SJSA1 (cell line): Measurements from ENCODE around the gene GLG1. TPM values are rescaled to one million over a fixed set of nuclear protein-coding genes. Genes with fewer than 3 reads are reported as not detected.
"Not testable (repeated sequence)": the region's sequence is repeated elsewhere in the genome, so short reads cannot be mapped to it uniquely, and the experiment has no call there.

ENCODE experiments used
- DNase-seq, 2 experiments: peaks; one replicate each; pipeline ENCODE4 v3.0.0-alpha.2; 2015 to 2020; ENCODE audit warnings: low spot score in 2 of 2, low read depth in 1 of 2
- H3K27ac ChIP-seq: fragments of 250-450 bp; sonication (Bioruptor Pico); 2 replicates; pipeline ENCODE4 v1.5.1; 2020; ENCODE audit warnings: mild to moderate bottlenecking, moderate library complexity
- H3K27me3 ChIP-seq: fragments of 250-450 bp; sonication (Bioruptor Pico); replicated peaks from 2 replicates; pipeline ENCODE4 v1.5.1; 2020; ENCODE audit warnings: mild to moderate bottlenecking, moderate library complexity
- H3K36me3 ChIP-seq: fragments of 250-450 bp; sonication (Bioruptor Pico); 2 replicates; pipeline ENCODE4 v1.5.1; 2020; ENCODE audit warnings: mild to moderate bottlenecking
- H3K4me1 ChIP-seq: fragments of 250-450 bp; sonication (Bioruptor Pico); replicated peaks from 2 replicates; pipeline ENCODE4 v1.6.1; 2021; ENCODE audit warnings: mild to moderate bottlenecking
- H3K4me3 ChIP-seq: fragments of 250-450 bp; sonication (Bioruptor Pico); 2 replicates; pipeline ENCODE4 v1.5.1; 2020; ENCODE audit warnings: mild to moderate bottlenecking
- H3K9me3 ChIP-seq: fragments of 250-450 bp; sonication (Bioruptor Pico); replicated peaks from 2 replicates; pipeline ENCODE4 v1.5.1; 2020; ENCODE audit warnings: mild to moderate bottlenecking
- total RNA-seq: library from RNA; depleted of rRNA; stranded (reverse); fragments of >200 nt; shearing (Covaris generic); gene quantifications from 2 replicates; pipeline ENCODE4 v1.2.3, GENCODE V29; 2014

GLG1 gene
- total RNA-seq, 1 experiment from 2014 or later = 78.5 TPM

DNA sequence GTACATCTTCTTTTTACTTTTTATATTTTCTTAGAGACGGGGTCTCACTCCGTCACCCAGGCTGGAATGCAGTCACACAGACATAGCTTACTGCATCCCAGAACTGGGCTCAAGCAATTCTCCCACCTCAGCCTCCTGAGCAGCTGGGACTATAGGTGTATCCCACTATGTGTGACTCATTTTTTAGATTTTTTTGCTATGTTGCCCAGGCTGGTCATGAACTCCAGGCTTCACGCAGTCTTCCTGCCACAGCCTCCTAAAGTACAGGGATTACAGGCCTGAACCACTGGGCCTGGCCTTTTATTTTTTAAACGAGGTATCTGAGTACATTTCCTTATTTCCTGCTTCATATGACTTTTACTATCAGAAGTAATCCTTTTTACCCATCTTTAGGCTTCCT lies 48.0 kb downstream of the GLG1 start:
- H3K9me3 ChIP-seq = no peaks in the 10 kb centered on the region
- H3K27ac ChIP-seq = no peak overlapping the region
- H3K36me3 ChIP-seq = 0 out of 2 replicates have a peak, but pooled peaks cover 6% of the 10 kb centered on the region
- H3K4me3 ChIP-seq = no peak overlapping the region
- no peak for DNase-seq
- no peaks in the 10 kb centered on the region for H3K27me3 ChIP-seq
- peaks cover 13% of the 10 kb centered on the region for H3K4me1 ChIP-seq

DNA sequence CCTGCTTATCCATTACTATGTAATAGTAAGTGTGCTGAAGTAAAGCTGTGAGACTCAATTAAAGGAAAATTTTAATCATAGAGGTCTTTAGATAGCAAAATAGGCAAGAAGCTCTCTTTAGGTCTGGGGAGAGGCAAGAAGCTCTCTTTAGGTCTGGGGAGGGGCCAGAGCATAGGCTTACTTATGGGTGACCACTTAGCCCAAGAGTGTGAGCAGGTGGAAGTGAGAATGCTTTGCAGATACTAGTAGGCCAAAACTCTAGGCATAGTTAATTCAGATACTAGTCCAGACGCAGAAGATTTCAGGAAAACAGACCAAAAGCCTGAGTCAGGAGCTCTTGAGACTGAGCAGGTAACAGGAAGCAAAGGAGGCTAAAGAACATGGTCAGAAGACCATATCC lies 49.6 kb downstream of the GLG1 start:
- Histone ChIP-seq H3K36me3 (0 out of 2 replicates have a peak, but pooled peaks cover 3% of the 10 kb centered on the region), H3K4me3 (no peak overlapping the region), H3K27me3 (no peaks in the 10 kb centered on the region), H3K4me1 (peaks cover 11% of the 10 kb centered on the region), H3K9me3 (no peaks in the 10 kb centered on the region), H3K27ac (no peak overlapping the region)
- no peak for DNase-seq

DNA sequence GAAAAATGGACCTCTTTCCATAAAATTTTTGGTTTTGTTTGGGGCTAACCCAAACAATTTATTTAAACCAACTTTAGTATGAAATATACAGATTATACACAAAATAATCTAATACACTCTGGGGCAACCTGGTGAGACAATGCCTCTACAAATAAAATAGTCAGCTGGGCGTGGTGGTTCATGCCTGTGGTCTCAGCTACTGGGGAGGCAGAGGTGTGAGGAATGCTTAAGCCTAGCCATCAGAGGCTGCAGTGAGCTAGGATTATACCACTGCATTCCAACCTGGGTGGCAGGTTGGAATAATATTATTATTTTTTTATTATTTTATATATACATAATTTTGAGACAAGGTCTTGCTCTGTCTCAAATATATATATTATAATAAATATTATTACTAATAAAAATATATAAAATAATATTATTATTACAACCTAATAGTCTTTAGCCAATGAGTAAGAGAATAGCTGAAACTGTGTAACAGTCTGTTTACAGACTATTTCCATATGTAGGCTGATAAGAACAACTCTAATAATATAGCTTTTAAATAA lies 50.5 kb downstream of the GLG1 start:
- peak; percentile 40 to 65 for DNase-seq
- Histone ChIP-seq H3K9me3 (no peaks in the 10 kb centered on the region), H3K27me3 (no peaks in the 10 kb centered on the region), H3K4me3 (no peak overlapping the region), H3K27ac (no peak overlapping the region; the same call in 1 of the 2 replicates), H3K4me1 (peaks cover 11% of the 10 kb centered on the region), H3K36me3 (0 out of 2 replicates have a peak, but pooled peaks cover 3% of the 10 kb centered on the region)

DNA sequence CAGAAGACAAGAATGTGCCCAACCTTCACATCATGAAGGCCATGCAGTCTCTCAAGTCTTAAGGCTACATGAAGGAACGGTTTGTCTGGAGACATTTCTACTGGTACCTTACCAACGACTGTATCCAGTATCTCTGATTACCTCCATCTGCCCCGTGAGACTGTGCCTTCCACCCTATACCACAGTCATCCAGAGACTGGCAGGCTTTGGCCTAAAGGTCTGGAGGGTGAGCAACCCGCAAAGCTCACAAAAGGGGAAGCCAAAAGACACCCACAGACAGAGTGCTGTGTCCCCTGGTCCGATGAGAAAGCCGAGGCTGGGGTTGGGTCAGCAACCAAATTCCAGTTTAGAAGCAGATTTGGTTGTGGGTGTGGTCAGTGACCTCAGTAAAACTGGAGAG lies 54.6 kb downstream of the GLG1 start:
- DNase-seq, H3K9me3 ChIP-seq, H3K4me3 ChIP-seq, H3K27me3 ChIP-seq, H3K36me3 ChIP-seq, H3K27ac ChIP-seq: not testable (repeated sequence)
- H3K4me1 ChIP-seq = peaks cover 11% of the 10 kb centered on the region

DNA sequence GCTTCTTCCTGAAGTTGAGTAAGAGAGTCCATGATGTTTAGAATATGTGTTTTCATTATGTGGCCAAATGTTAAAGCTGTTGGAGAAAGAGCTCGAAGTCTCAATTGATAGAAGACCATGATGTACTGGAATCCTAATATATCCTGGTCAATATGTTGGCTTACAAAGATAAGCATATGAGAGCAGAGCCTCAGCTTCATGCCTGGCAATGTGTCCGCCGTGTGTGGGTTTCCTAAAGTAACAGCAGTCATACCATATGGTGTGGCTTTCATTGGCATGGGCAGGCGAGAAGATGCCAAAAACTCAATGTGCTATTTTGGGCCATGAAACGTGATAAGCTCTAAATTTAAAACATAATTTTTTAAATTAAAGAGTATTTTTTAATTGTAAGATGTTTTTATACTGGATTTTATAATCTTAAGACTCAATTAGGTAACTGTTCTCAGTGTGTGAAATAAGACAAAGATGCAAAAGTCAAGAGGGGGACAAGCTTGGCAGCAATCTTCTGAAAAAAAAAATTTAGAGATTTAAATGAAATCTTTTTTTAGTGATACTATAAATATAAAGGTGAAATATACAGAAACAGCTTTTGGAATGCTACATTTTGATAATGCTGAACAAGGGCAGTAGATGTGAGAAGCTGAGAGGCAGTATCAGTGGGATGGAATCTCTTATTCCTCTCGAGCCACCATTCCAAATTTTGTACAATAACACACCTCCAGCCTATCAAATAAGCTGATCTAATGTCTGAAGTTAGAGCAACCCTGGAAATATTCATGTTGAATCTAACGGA lies 56.5 kb downstream of the GLG1 start:
- H3K36me3 ChIP-seq, H3K4me3 ChIP-seq, H3K27ac ChIP-seq, H3K4me1 ChIP-seq, DNase-seq, H3K27me3 ChIP-seq, H3K9me3 ChIP-seq: not testable (repeated sequence)

DNA sequence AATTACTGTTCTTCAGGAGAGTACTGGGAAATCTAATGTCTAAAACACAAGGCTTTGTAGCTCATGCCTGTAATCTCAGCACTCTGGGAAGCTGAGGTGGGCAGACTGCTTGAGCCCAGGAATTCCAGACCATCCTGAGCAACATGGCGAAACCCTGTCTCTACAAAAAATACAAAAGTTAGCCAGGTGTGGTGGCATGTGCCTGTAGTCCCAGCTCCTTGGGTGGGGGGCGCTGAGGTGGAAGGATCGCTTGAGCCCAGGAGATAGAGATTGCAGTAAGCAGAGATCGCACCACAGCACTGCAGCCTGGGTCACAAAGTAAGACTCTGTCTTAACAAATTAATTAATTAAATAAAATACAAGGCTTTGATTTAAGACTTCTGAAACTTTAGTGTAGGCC lies 60.8 kb downstream of the GLG1 start:
- not testable (repeated sequence) for H3K27me3 ChIP-seq, H3K9me3 ChIP-seq, H3K27ac ChIP-seq, H3K36me3 ChIP-seq, H3K4me3 ChIP-seq, DNase-seq, H3K4me1 ChIP-seq

DNA sequence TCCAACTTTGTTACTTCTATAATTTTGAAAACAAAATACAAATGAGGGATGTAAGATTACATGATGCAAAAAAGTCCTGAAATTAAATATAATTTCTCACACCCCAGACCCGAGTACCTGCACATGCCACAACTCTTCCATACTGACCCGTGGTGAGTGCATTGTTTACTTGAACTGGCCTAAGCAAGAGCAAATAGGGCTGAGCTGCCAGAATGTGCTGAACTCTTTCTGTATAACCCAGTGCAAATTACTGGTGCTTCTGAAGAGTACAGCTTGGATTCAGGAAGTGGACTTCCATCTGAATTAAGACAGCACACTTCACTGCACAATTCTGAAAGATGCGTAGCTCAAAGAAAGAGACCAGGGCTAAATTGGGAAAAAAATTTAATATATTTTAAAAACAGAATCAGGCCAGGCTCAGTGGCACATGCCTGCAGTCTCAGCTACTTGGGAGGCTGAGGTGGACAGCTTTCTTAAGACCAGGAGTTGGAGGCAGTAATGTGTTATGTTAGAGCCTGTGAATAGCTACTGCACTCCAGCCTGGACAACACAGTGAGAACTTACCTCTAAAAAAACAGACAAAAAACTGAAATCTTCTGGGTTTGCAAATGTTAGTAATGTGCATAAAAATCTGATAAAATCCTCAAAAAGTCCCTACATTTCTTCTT lies 63.9 kb downstream of the GLG1 start:
- H3K9me3 ChIP-seq, H3K36me3 ChIP-seq, H3K27ac ChIP-seq, H3K27me3 ChIP-seq, H3K4me3 ChIP-seq, H3K4me1 ChIP-seq, DNase-seq: not testable (repeated sequence)

DNA sequence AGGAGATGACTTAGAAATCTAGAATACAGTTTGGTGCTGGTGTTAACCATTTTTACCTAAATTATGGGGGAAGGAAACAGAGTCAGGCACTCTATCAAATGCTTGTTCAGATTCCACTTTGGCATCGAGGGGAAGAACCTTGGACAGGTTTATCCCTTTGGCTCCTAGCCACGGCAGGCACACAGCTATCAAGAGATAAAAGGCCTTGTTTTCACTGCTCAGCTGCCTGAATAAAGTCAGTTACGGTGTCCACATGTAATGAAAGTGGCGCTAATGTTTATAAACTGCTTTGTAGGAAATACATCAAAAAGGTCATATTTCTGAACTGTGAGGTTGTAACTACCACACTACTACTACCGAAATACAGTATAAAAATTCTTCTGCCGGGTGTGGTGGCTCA lies 66.3 kb downstream of the GLG1 start:
- not testable (repeated sequence) for H3K4me3 ChIP-seq, H3K36me3 ChIP-seq, H3K27ac ChIP-seq, H3K27me3 ChIP-seq, DNase-seq, H3K4me1 ChIP-seq, H3K9me3 ChIP-seq

DNA sequence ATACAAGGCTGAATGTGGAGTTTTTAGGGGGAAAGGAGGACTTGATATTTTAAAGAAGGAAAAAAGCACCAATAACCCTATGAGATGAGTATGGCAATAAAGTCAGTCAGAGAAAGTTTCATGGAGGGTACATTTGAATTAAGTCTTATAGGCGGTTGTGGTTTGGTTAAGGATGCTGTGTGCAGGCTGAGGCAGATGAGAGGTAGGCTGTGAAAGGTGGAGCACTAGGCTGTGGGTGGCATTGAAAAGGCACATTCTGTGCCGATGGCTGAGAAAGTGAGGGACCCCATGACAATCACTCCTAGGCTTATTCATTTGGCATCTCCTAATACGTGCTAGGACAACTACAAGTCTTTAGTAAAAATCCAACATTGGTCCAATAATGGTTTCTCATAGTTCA lies 68.1 kb downstream of the GLG1 start:
- not testable (repeated sequence) for H3K4me1 ChIP-seq, H3K27ac ChIP-seq, H3K9me3 ChIP-seq, DNase-seq, H3K36me3 ChIP-seq, H3K27me3 ChIP-seq, H3K4me3 ChIP-seq

DNA sequence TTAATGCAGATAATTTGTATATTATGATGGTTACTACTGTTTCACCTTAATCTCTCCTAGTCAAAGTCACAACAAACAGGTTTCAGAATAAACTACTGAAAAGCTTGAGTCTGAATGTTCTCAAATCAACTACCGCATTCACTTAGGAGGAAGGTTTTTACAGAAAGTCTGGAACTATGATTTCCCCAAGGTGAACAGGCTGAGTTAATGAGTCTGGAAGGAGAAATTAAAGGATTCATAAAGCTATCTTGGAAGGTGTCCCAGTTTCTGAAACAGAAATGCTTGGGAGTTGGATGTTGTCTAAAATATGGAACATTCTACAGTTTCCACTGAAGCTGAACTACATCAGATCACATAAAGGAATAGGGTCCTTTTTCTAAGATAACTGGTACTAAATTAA lies 69.2 kb downstream of the GLG1 start:
- not testable (repeated sequence) for H3K9me3 ChIP-seq, H3K4me1 ChIP-seq, H3K27ac ChIP-seq, DNase-seq, H3K4me3 ChIP-seq, H3K27me3 ChIP-seq, H3K36me3 ChIP-seq

DNA sequence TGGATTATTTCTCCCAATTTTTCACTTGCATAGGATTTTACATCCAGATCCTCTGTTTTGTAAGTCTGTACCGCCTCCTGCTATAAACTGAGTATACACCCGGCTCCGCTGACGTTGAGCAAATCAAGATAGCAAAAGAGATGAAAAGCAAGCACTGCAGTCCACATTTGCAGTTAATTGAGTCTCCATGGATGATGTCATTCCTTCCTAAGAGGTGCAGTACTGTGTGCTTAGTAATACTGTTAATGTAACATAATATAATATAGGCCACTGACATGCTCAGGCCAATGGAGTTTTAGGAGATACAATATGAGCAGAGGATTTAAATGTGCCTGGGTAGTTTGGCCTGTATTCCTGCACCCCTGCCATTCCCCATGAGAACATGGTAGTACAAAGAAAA lies 72.3 kb downstream of the GLG1 start:
- not testable (repeated sequence) for H3K27ac ChIP-seq, H3K4me1 ChIP-seq, H3K9me3 ChIP-seq, DNase-seq, H3K36me3 ChIP-seq, H3K27me3 ChIP-seq, H3K4me3 ChIP-seq

DNA sequence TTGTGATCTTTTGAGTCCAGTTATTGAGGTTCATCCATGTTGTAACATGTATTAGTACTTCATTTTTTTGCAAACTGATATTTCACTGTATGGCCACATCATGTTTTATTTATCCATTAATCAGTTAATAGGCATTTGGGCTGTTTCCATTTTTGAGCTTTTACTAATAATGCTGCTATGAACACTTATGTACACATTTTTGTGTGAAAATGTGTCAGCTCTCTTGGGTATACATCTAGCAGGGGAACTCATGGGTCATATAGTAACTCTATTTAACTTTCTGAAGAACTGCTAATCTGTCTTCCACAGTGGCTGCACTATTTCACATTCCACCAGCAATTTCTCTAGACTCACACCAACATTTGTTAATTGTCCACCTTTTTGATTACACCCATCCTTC lies 82.0 kb downstream of the GLG1 start:
- no peak for DNase-seq
- no peak overlapping the region for H3K27ac ChIP-seq
- H3K4me3 ChIP-seq = no peak overlapping the region
- peaks cover 10% of the 10 kb centered on the region; the same call in 1 of the 2 replicates for H3K4me1 ChIP-seq
- peaks cover 18% of the 10 kb centered on the region for H3K36me3 ChIP-seq
- H3K27me3 ChIP-seq = no peaks in the 10 kb centered on the region
- H3K9me3 ChIP-seq = no peaks in the 10 kb centered on the region

DNA sequence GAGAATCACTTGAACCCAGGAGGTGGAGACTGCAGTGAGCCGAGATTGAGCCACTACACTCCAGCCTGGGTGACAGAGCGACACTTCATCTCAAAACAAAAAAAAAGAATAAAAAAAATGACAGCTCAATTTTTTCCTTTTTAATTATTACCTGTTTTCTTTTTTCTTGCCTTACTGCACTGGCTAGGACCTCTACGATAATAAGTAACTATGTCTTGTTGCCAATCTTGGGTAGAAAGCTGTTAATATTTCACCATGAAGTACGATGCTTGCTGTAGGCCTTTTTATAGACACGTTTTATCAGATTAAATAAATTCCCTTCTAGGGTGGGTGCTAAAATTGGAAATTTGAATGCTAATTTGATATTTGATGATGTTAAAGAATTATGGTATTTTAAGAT lies 82.8 kb downstream of the GLG1 start:
- H3K4me3 ChIP-seq = no peak overlapping the region
- DNase-seq = no peak
- peaks cover 21% of the 10 kb centered on the region for H3K36me3 ChIP-seq
- H3K9me3 ChIP-seq = no peaks in the 10 kb centered on the region
- no peaks in the 10 kb centered on the region for H3K27me3 ChIP-seq
- H3K27ac ChIP-seq = no peak overlapping the region
- peaks cover 10% of the 10 kb centered on the region; the same call in 1 of the 2 replicates for H3K4me1 ChIP-seq

DNA sequence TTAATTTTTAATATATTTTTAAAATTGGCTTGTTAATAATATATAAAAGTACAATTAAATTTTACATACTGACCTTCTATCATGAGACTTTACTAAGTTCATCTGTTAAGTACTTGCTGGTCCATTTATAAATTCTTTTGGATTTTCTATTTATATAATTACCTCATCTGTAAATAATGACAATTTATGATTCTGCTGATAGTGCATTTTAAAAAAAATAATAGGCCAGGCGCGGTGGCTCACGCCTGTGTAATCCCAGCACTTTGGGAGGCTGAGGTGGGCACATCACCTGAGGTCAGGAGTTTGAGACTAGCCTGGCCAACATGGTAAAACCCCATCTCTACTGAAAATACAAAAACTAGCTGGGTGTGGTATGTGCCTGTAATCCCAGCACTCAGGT lies 83.2 kb downstream of the GLG1 start:
- DNase-seq, H3K9me3 ChIP-seq, H3K27me3 ChIP-seq, H3K27ac ChIP-seq, H3K4me3 ChIP-seq: not testable (repeated sequence)
- Histone ChIP-seq H3K4me1 (peaks cover 10% of the 10 kb centered on the region; the same call in 1 of the 2 replicates), H3K36me3 (peaks cover 21% of the 10 kb centered on the region)
